HG03139 (cell line): ENCODE data around the gene DNM3.
A peak's percentile ranks its signal among the peaks of the same experiment; 100 is the strongest.

Experiments used
- ATAC-seq: cut with Tn5 transposase; IDR thresholded peaks from one replicate; pipeline ENCODE4 v1.9.1; 2021; ENCODE audit not compliant: unreplicated experiment

The DNM3 gene

DNA sequence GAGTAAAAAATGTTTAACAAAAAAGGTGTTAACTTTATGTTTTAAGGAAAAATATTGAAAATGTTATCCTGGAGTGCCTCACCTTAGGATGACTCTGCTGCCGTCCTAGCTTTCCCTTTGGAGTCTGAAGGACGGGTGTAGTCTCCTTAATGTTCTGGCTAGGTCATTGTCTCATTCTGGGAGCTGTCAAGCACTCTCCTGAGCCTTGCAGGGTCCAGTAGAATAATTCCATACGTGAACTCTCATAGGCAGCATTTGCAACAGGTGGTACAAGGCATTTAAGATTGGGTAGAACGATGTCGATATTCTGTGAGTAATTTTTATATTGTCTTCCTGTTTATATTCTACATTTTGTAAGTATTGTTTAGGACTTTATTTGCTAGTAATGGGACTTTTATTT is 295.6 kb downstream of the DNM3 start:
- ATAC-seq = no peak

DNA sequence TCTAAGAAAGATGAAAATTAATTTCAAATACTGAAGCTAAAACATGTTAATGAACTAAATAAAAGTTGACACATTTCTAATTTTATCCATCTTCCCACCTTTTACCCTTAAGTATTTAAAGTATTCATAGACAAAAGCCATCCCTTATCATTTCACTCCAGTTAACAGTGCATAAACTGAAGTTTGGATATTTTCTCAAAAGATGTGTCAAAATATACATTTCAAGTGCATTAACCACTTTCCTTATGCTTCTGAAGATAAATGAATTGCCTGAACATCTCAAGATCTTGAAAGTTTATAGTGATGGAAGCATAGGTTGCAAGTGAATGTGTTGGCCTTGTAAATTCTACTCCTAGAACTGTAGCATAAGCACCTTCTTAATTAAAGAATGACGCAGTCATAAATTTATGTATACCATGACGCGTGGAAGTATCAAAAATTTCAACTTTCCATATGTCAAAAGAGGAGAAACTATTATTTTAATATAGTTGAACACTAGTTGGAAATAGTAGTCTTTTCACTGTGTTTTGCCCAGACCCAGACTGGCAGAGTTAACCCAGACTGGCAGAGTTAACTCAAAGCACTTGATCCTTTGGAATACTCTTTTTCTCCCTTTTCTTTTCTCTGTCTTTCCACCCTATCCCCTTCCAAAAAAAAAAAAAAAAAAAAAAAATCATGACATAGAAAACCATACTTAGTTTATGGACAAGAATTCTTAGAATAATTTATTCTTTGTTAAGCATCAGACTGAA is 296.6 kb downstream of the DNM3 start:
- ATAC-seq = no peak

DNA sequence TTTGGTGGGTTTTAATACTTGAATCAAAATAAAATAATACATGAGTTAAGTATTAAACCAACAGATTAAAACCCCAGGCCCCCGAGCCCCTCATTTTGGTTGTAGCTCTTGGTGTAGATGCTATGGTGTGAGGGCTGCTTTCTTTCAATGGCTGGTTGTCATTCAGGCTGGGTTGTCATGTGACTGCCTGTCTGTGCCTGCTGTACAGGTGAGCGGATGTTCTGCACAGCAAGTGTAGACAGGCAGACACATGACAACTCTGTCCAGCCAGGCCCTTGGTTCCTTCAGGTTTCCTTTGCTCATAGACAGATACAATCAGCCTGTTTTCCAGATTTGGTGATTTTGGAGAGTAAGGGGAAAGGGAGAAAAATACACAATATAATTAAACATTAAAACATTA is 297.3 kb downstream of the DNM3 start:
- no peak for ATAC-seq

DNA sequence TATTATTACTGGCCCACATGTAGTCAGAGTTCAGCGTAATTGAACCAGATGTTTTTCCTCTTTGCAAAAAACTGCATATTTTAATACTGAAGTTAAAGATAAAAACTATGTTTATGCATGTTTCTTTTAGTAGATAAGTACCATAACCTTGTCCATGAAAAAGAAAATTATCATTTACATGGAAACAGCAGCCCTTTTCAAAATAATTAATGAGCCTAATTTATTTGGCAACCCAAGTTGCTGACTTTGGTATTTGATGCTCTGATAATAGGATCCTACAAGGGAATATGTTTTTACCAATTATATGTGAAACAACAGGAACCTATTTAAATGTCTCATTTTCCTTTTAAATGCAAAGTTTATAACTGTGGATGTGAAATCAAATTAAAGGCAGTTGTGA is 297.9 kb downstream of the DNM3 start:
- no peak for ATAC-seq

DNA sequence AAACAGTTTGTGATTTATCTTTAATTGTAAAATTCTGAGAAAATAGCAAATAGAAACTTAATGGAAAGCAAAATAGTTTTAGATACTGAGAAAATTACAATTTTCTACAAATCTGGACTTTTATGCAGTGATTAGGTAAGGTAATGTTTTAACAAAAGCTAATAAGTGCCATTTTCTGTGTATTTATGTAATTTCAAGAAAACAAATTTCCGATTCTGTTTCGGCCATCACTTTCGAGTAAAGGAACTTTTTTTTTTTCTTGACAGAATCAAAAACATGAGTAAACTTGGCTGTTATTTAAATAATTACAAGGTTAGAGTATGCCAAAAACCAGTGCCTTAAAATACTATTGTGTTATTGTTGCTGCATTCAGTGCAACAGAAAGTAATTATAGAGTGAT is 298.8 kb downstream of the DNM3 start:
- ATAC-seq = no peak

DNA sequence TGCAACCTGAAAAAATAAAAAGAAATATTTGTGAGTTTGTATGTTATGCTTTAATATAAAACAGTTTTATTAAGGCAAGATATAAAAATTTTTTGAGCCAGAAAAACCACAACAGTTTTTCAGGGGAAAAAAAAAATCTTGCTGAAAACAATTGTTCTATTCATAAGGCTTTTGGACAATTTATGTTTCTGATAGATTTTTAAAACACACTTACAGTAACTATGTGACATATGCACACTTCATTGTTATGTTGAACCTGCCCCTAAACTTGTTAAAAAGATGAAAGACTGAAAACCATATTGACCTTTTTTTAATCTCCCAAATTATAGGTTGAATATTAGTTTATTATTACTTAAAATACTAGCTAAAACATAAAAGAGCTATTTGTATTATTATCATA is 299.3 kb downstream of the DNM3 start:
- ATAC-seq = no peak

DNA sequence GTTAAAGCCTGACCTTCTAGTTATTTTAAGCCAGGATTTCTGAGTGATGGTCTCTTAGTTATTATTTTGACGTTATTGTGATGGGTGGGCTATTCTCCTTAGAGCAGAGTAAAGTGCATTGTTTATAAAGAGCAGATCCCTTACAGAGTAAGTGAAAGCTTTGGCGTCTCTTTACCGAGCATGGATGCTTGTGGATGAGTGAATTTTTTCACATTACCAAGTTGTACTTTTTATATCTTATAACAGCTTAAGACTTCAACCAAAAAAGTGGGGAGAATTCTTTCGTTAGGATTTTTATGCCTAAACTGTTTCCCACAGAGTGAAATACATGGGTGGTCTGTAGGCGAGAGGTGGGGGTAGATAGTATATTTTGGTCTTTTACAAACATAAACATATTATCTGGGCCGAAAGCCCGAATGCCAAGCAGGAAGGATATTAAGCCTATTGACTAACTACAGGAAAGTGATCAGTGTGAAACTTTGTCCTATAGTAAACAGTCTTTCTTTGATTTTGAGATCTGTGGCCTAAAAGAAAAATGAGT is 300.1 kb downstream of the DNM3 start:
- ATAC-seq = no peak

DNA sequence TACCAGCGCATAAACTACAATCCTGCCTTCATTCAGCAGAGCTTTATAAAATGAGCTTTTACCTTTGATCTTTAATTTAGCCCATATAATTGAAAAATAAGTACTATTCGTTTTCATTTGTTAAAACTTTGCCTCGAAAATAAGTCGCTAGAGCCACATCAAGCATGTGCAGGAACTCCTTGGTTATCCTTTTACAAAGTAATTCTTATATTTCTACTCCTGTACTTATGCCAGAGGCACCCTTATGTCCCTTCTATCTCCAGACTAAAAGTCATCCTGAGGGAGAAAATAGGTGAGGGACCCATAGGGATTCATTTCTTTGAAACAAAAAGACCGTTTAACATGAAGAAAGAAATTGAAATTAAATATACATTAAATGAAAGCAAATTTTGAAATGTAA is 301.0 kb downstream of the DNM3 start:
- ATAC-seq = no peak

DNA sequence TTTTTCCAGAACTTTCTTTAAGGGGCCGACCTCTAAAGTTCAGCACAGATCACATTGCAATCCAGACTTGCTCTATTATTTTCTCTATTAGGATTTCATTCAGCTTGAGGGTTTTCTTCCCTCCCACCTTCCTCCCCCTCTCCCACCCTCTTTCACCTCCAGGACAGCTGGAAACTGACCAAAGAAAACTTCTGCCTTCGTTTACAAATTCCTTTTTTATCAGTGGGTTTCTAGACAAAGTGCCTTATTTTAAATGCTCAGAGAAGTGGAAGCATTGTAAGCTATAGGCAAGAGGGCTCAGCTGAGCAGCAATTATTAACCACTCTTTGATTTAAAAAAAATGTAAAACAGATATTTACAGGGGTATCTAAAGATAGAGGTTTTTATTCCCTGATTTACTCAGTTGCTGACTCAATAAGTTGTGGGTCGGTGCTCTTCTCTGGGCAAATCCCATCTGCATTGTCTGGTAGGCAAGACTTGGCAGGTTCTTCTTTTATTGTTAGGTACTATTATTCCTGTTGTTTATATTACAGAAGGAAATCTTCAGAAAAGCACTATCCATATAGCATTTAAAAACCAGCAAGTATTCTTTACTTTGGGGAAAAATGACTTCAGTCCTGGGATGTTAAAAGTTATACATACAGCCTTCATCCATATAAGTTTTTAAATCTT is 302.2 kb downstream of the DNM3 start:
- no peak for ATAC-seq

DNA sequence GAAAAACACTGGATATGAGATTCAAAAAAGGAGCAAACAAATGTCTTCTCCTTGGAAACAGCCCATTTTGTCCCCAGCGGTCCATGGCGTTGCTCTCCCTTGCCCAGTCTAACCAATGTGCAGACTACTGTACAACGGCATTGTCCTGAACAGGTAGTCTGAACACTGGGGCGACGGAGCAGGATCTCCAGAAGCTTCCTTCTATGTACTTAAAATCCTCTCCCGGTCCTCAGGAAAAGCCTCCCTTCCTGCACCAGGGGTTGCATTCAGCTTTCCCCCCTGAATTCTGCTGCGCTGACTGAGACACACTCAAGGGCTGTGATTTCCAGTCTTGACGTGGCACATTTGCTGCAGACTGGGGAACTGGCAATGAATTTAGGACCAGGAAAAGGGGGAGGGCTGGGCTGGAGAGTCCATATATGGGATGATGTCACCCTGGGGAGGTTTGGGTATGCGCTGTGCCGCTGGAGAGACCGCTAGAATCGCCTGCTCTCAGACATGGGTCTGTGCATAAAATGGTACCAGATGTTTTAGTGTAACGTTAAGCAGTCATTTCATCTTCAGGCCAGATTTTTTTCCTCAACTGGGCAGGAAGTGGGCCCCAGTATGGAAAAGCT is 303.3 kb downstream of the DNM3 start:
- no peak for ATAC-seq

DNA sequence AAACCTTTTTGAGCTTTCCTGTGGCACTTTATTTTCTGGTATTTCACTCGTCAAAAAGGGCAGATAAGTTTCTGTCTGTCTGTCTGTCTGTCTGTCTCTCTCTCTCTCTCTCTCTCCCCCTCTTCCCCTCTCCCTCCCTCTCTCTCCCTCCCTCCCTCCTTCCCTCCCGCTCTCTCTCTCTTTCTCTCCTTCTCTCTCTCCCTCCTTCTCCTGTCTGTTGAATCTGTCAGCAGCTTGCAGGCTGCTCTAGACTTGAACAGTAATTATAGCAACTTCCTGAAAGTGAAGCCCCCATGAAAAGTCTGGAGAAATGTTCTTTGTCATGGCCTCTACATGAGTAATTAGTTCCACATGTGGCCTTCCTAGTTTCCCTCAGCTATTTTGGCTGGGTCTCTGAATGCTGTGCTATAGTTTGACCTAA is 303.9 kb downstream of the DNM3 start:
- no peak for ATAC-seq

DNA sequence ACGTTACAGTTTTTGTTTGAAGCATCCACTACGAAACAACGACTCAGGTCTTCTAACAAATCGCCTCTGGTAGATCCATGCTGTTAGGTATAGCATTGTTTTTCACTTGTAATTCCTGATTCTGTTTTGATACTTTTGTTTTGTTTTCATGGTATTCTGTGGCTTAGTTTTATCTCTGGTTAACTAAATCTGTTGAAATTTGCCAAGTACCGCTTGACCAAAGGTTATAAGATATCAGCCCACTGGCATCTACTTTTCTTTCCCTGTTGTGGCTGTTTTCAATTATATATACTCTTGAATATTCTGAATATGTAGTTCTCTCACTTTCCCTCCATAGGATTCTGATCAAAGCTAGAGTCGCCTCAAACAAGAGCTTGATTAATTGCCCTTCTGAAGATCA is 304.4 kb downstream of the DNM3 start:
- ATAC-seq = no peak

DNA sequence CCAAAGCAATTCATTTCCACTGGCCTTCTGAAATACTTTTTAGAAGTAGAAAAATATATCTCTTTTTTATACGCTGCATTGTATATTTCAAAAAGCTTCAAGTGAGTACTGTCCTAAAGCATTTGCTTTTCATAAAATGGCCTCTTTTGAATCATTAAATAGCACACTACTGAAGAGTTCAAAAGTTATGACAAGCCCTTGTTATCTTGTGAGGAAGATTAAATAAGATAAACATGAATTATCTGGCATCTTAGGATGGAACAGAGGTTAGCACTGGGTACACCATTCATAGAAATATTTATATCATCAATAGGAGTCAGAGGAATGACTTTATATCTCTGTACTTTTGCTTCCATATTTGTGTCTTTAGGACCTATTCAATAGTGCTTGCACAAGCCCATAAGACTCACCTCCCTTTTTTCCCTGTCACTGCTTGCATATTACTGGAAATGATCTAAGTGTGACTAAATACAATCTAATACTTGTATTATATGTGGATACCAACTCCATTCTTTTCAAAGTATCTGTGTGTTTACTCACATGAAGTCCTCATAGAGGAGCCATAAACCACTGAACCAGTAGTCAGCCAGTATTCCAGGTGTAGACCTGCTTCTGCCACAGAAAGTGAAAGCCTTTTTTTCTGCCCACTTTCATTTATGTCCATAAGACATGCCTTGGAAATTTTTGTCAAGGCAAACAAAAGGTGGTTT is 305.0 kb downstream of the DNM3 start:
- no peak for ATAC-seq

DNA sequence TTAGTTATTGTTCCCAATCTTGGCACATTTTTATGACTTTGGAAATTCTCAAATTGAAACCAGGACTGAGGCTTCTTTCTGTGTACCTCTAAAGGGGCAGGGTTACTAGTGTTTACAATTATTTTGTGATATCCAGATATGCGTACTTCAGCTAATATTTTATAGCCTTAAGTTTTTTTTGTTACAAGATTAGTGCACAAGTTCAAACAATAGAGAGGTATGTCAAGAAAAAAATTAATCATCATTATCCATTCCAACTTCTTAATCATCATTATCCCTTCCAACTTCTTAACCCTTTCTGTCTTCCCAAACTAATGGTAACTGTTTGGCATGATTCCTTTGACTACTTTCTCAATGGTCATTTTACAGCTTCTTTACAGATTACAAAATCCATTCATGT is 306.2 kb downstream of the DNM3 start:
- ATAC-seq = no peak

DNA sequence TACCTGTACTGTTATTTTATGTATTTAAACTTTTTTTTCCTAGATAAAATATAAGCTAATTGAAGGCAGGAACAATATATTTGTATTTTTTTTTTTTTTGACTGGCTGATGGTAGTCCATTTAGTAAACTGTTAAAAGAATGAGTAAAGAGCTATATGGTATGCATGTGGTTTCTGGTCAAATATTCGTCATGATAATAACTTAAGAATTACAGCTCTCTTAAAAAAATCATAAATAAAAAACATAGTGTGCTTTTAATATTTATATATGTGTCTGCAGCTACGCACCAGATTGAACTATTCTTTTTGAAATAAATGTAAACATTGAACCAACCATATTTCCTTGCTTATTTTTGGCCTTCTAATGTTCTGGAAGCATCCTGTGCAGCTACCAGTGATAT is 306.9 kb downstream of the DNM3 start:
- ATAC-seq = no peak

DNA sequence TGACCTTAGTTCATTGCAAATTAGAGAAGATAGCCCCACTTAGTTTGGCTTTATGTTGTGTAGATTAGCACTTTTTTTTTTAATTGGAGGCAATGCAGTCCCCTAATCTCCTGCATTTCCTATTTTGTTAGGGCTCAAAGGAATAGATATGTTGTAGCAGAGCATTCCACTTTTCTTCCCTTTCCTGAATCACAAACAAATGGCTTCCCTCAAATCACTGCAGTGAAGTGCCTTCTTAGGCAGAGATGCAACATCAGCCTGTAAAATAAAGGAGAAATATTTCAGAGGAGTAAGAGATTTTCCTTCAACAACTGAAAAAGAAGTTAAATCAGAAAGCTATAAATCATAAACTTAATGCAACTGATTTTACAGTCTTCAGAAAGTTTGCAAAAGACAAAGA is 307.4 kb downstream of the DNM3 start:
- ATAC-seq = no peak

DNA sequence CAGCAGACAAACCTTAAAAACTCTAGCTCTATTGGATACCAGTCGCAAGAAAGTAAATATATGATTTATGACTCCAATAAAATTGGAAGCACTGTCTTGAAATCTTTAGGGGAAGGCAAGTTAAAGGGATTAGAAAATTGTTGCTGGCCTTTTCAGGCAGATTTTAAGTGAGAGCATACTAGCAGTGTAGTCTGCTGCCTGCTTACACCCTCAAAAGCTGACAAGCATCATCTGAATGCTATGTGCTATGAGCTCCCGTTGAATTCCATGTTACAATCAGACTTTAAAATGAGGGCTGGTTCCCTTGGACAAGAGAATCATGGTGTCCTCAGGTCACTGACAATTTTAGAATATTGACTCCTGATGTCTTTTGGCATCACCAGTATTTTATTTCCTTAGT is 308.0 kb downstream of the DNM3 start:
- no peak for ATAC-seq

DNA sequence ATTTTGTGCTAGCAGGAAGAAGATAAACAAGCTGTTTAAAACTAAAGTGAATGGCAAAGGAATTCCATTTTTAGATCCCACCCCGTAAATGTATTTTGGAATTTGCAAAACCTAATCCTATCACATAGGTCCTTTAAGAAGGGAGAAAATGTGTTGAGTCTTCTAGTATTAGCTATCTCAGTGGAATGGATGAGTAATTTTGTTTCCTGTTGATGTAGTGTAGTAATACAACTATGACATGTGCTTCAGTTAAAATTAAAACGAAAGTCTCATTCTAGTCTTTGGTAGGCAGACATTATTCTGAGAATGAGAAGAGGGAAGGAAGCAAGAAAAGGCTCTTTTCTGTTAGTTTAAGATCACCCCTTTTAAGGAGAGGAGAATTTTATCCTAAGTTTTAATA is 313.3 kb downstream of the DNM3 start:
- peak; percentile 86 for ATAC-seq

DNA sequence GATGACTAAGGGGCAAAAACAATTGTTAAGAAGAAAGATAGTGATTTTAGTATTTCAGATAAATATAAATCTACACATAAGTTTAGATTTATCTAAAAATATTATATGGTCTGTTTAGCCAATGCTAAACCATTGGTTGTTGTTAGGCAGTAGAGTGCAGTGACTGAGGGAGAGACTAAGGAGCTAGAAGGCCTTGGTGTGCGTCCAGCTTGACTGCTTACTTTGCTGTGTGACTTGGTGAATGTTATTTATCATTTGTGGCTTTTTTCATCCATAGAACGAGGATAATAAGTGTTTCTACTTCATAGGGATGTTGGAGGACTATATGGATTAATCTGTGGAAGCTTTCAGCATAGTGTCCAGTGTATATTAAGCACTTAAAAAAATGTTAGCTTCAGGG is 314.5 kb downstream of the DNM3 start:
- ATAC-seq = no peak

DNA sequence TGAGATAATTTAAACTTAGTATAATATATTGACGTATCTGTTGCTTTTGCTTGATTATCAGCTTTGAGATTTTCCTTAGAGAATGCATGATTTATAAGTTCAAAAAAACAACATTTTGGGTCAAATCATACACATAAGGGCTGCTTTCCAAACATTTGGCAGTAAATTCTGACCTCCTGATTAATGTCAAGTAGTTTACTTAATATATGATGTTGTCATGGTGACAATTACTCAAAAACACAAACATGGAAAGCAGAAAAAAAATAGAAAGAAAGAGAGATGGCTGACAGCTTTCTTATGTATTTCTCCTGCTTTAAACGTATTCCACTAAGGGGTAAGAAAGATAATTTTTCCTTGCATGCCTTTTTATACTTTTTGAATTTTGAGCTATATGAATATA is 320.9 kb downstream of the DNM3 start:
- no peak for ATAC-seq

DNA sequence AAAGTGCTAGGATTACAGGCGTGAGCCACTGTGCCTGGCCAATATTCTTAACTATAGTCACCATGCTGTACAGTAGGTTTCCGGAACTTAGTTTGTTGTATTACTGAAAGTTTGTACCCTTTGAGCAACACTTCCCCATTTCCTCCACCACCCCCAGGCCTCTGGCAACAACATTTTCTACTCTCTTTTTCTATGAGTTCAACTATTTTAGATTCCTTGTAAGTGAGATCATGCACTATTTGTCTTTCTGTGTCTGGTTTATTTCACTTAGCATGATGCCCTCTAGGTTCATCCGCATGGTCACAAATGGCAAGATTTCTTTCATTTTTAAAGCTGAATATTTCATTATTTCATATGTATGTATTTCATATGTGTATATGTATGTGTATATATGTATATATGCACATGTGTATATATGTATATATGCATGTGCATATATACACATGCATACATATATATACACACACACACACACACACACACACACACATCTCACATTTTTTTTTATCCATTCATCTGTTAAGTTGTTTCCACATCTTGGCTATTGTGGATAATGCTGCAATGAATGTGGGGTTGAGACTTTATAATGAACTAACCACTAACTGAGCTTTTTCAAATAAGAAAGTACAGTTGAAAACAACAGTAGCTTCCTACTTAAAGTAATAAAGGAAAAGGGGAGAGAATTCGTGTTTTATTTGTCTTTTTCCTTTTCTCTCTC is 322.4 kb downstream of the DNM3 start:
- ATAC-seq = no peak
